HepG2 (cell line): ENCODE measurements around the gene GLIS2. TPM values are rescaled to one million over a fixed set of nuclear protein-coding genes. Genes with fewer than 3 reads are reported as not detected.

Experiments
- AHR ChIP-seq: IDR thresholded peaks from 2 replicates; pipeline ENCODE4 v1.6.1; 2018; ENCODE audit warnings: missing genetic modification reagents, missing compliant biosample characterization
- ARID4A ChIP-seq: sonication (generic); formaldehyde crosslinking; IDR thresholded peaks from 2 replicates; pipeline ENCODE4 v1.5.0; 2020; ENCODE audit warnings: mild to moderate bottlenecking, missing genetic modification reagents, borderline replicate concordance
- BCLAF1 ChIP-seq: fragments of 450-650 bp; IDR thresholded peaks from 2 replicates; pipeline ENCODE4 v1.6.1; 2017; ENCODE audit warnings: mild to moderate bottlenecking
- FLYWCH1 ChIP-seq: sonication (generic); formaldehyde crosslinking; IDR thresholded peaks from 2 replicates; pipeline ENCODE4 v1.8.1; 2023; ENCODE audit warnings: mild to moderate bottlenecking, missing genetic modification reagents
- GABPB1 ChIP-seq: IDR thresholded peaks from 2 replicates; pipeline ENCODE4 v1.6.1; 2016; ENCODE audit warnings: mild to moderate bottlenecking, missing genetic modification reagents, moderate library complexity, missing compliant biosample characterization
- KLF15 ChIP-seq: sonication (generic); formaldehyde crosslinking; IDR thresholded peaks from 2 replicates; pipeline ENCODE4 v1.8.1; 2023; ENCODE audit warnings: borderline replicate concordance, mild to moderate bottlenecking, inconsistent platforms, missing genetic modification reagents, mixed read lengths
- KLF16 ChIP-seq, 2 experiments: sonication (generic) in 1 of 2; formaldehyde crosslinking in 1 of 2; IDR thresholded peaks; 2 replicates each; pipeline versions ENCODE4 v1.6.1 to v1.8.0; 2016 to 2023; ENCODE audit warnings: missing genetic modification reagents in 2 of 2, missing compliant biosample characterization in 1 of 2
- MNT ChIP-seq: fragments of 450-650 bp; IDR thresholded peaks from 2 replicates; pipeline ENCODE4 v1.6.1; 2016
- MTA1 ChIP-seq: sonication (generic); formaldehyde crosslinking; IDR thresholded peaks from 2 replicates; pipeline ENCODE4 v1.4.0; 2020; ENCODE audit warnings: missing genetic modification reagents, mild to moderate bottlenecking, borderline replicate concordance
- PAX8 ChIP-seq: sonication (generic); formaldehyde crosslinking; IDR thresholded peaks from 2 replicates; pipeline ENCODE4 v1.8.0; 2022; ENCODE audit warnings: mild to moderate bottlenecking, missing genetic modification reagents, borderline replicate concordance
- TEAD3 ChIP-seq: optimal IDR thresholded peaks from 2 replicates; pipeline ENCODE3; 2016; ENCODE audit warnings: borderline replicate concordance
- U2AF1 ChIP-seq: fragments of 200-400 bp; formaldehyde crosslinking; optimal IDR thresholded peaks from 2 replicates; pipeline ENCODE3; 2017; ENCODE audit warnings: mild to moderate bottlenecking, low read depth, low read length
- ZBTB38 ChIP-seq: sonication (generic); formaldehyde crosslinking; IDR thresholded peaks from 2 replicates; pipeline ENCODE4 v1.5.1; 2020; ENCODE audit warnings: mild to moderate bottlenecking, missing genetic modification reagents
- ZFAT ChIP-seq: sonication (generic); formaldehyde crosslinking; conservative IDR thresholded peaks from 2 replicates; pipeline ENCODE4 v1.8.1; 2023; ENCODE audit warnings: missing genetic modification reagents, inconsistent platforms
- ZNF354B ChIP-seq: sonication (generic); formaldehyde crosslinking; IDR thresholded peaks from 2 replicates; pipeline ENCODE4 v1.8.0; 2022; ENCODE audit warnings: mild to moderate bottlenecking, missing genetic modification reagents
- ZNF44 ChIP-seq: sonication (generic); formaldehyde crosslinking; IDR thresholded peaks from 2 replicates; pipeline ENCODE4 v1.5.1; 2020; ENCODE audit warnings: mild to moderate bottlenecking, missing genetic modification reagents
- ZNF572 ChIP-seq: sonication (generic); formaldehyde crosslinking; IDR thresholded peaks from 2 replicates; pipeline ENCODE4 v1.5.1; 2020; ENCODE audit warnings: mild to moderate bottlenecking, missing genetic modification reagents
- polyA plus RNA-seq, 8 experiments: library from polyadenylated mRNA; depleted of rRNA in 3 of 8; stranded (reverse) in 7 of 8; unstranded in 1 of 8; fragments of >200 nt; fragmentation: Illumina TruSeq in 4 of 8; extraction: Trizol in 4 of 8; gene quantifications; 2 replicates each; pipeline versions ENCODE4 v1.2.1 to v1.2.3, GENCODE V29; 2011 to 2016; ENCODE audit warnings: low read depth in 4 of 8, missing spikeins in 1 of 8, mixed read lengths in 1 of 8; ENCODE audit not compliant: insufficient read depth in 1 of 8
- total RNA-seq, 5 experiments: library from RNA; depleted of rRNA; stranded (reverse); fragments of >200 nt; fragmentation: Illumina TruSeq; extraction: Trizol; gene quantifications; 2 replicates each; pipeline ENCODE4 v1.2.3, GENCODE V29; 2016; ENCODE audit warnings: low read depth in 1 of 5

GLIS2 gene
- total and polyA plus RNA-seq, 2 of the 13 experiments (the other 11 are each of a cell fraction or from before 2014, with no cell fraction given), result 0.28 to 0.29 TPM

GRCh38 chr16:4271176-4272113 is 44.4 kb upstream of the GLIS2 start (continued):
- peak; percentile 71 for TF ChIP-seq ARID4A (CRISPR knock-in tag)
- peak; percentile 82 for TF ChIP-seq GABPB1 (CRISPR knock-in tag)
- 0 out of 2 replicates have a peak, but pooled peaks have one; percentile 74 for TF ChIP-seq KLF15
- TF ChIP-seq KLF16 (CRISPR knock-in tag; IDR thresholded peaks at IDR 0.05), result peak in 1 of 2 experiments; percentile 84; a peak in 2 of 4 replicates
- peak; percentile 92 for TF ChIP-seq ZNF44 (CRISPR knock-in tag)
- peak; percentile 17 for TF ChIP-seq ZBTB38 (CRISPR knock-in tag)
- TF ChIP-seq PAX8 (CRISPR knock-in tag), result 0 out of 2 replicates have a peak, but pooled peaks have one; percentile 83
- TF ChIP-seq ZFAT (CRISPR knock-in tag), result no peak
- TF ChIP-seq TEAD3 (CRISPR knock-in tag), result peak; percentile 53
- TF ChIP-seq BCLAF1, result no peak
- peak; percentile 58 for TF ChIP-seq MNT
- TF ChIP-seq MTA1 (CRISPR knock-in tag), result peak; percentile 43; the same call in 1 of the 2 replicates
- peak; percentile 32; the same call in 1 of the 2 replicates for TF ChIP-seq ZNF572
- TF ChIP-seq U2AF1, result no peak
- TF ChIP-seq FLYWCH1, result 0 out of 2 replicates have a peak, but pooled peaks have one; percentile 34
- TF ChIP-seq AHR (CRISPR knock-in tag), result no peak
- peak; percentile 92; the same call in 1 of the 2 replicates for TF ChIP-seq ZNF354B (CRISPR knock-in tag)
